ENCODE results near the gene ZNF10.

ZNF10 gene

DNA sequence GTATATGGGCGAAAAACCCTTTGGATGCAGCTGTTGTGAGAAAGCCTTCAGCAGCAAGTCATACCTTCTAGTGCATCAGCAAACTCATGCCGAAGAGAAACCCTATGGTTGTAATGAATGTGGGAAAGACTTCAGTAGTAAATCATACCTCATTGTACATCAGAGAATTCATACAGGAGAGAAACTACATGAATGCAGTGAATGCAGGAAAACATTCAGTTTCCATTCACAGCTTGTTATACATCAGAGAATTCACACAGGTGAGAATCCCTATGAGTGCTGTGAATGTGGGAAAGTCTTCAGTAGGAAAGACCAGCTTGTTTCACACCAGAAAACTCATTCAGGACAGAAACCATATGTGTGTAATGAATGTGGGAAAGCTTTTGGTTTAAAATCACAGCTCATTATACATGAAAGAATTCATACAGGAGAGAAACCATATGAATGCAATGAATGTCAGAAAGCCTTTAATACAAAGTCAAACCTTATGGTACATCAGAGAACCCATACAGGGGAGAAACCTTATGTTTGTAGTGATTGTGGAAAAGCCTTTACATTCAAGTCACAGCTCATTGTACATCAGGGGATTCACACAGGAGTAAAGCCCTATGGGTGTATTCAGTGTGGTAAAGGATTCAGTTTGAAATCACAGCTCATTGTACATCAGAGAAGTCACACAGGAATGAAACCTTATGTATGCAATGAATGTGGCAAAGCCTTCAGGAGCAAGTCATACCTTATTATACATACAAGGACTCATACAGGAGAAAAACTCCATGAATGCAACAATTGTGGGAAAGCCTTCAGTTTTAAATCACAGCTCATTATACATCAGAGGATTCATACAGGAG is 72.3 kb downstream of the ZNF10 start:
- DNase-seq, result no peak

DNA sequence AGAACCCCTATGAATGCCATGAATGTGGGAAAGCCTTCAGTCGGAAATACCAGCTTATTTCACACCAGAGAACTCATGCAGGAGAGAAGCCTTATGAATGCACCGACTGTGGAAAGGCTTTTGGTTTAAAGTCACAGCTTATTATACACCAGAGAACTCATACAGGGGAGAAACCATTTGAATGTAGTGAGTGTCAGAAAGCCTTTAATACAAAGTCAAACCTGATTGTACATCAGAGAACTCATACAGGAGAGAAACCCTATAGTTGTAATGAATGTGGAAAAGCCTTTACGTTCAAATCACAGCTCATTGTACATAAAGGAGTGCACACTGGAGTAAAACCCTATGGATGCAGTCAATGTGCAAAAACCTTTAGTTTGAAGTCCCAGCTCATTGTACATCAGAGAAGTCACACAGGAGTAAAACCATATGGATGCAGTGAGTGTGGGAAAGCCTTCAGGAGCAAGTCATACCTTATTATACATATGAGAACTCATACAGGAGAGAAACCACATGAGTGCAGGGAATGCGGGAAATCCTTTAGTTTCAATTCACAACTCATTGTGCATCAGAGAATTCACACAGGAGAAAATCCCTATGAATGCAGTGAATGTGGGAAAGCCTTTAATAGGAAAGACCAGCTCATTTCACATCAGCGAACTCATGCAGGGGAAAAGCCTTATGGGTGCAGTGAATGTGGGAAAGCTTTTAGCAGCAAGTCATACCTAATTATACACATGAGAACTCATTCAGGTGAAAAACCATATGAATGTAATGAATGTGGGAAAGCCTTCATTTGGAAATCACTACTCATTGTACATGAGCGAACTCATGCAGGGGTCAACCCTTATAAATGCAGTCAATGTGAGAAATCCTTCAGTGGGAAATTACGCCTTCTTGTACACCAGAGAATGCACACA is 73.2 kb downstream of the ZNF10 start:
- DNase-seq, result peak; percentile 5

DNA sequence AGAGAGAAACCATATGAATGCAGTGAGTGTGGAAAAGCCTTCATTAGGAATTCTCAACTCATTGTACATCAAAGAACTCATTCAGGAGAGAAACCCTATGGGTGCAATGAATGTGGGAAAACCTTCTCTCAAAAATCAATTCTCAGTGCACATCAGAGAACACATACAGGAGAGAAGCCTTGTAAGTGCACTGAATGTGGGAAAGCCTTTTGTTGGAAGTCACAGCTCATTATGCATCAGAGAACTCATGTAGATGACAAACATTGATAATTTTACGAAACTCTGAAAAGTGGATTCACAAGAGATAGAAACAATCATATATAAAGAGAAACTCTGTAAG is 73.8 kb downstream of the ZNF10 start:
- DNase-seq, result no peak

DNA sequence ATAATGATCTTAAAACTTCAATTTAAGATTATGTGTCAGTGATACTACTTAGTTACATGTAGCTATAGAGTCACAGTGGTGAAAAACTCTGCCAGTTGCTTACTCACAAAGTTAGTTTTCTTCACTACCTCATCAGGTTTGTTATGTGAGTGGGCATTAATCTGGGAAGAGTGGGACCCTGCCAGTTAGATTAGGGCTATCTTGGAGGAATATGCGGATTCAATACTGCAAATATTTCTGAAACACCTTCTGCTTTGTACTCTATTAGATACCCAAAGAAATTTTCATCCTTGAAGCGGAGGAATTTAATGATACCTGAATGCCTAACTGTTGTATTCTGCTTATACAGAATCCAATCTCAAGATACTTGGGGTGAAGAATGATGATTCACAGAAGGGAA is 76.0 kb downstream of the ZNF10 start:
- DNase-seq, result no peak

All from EL (cell line).